GM19324 (cell line): Measurements from ENCODE around the gene NCKAP5.
A peak's percentile ranks its signal among the peaks of the same experiment; 100 is the strongest.

Experiments used
- ATAC-seq: cut with Tn5 transposase; IDR thresholded peaks from one replicate; pipeline ENCODE4 v1.9.1; 2021; ENCODE audit warnings: mild to moderate bottlenecking, moderate library complexity; ENCODE audit not compliant: unreplicated experiment, low FRiP score

The NCKAP5 gene

GRCh38 chr2:132757676-132758075 lies 810.6 kb downstream of the NCKAP5 start:
- no peak for ATAC-seq

GRCh38 chr2:132757002-132757589 lies 811.2 kb downstream of the NCKAP5 start:
- ATAC-seq = no peak

- ATAC-seq = no peak
Measured at GRCh38 chr2:132754867-132755472, 813.3 kb downstream of the NCKAP5 start.

- no peak for ATAC-seq
Measured at GRCh38 chr2:132754392-132754791, 813.9 kb downstream of the NCKAP5 start.

GRCh38 chr2:132752421-132753206 lies 815.6 kb downstream of the NCKAP5 start:
- ATAC-seq = no peak

GRCh38 chr2:132751836-132752235 lies 816.4 kb downstream of the NCKAP5 start:
- no peak for ATAC-seq

- no peak for ATAC-seq
Measured at GRCh38 chr2:132750606-132751005, 817.7 kb downstream of the NCKAP5 start.

GRCh38 chr2:132747046-132747445 lies 821.2 kb downstream of the NCKAP5 start:
- ATAC-seq = peak; percentile 66

- no peak for ATAC-seq
Measured at GRCh38 chr2:132741754-132742153, 826.5 kb downstream of the NCKAP5 start.

GRCh38 chr2:132740081-132740720 lies 828.1 kb downstream of the NCKAP5 start:
- ATAC-seq = no peak

GRCh38 chr2:132738223-132738622 lies 830.0 kb downstream of the NCKAP5 start:
- no peak for ATAC-seq

GRCh38 chr2:132736059-132736458 lies 832.2 kb downstream of the NCKAP5 start:
- no peak for ATAC-seq

- ATAC-seq = no peak
Measured at GRCh38 chr2:132734961-132735360, 833.3 kb downstream of the NCKAP5 start.

- no peak for ATAC-seq
Measured at GRCh38 chr2:132733094-132733493, 835.2 kb downstream of the NCKAP5 start.

- no peak for ATAC-seq
Measured at GRCh38 chr2:132732694-132733093, 835.6 kb downstream of the NCKAP5 start.

GRCh38 chr2:132731441-132731840 lies 836.8 kb downstream of the NCKAP5 start:
- ATAC-seq = no peak

GRCh38 chr2:132730611-132731010 lies 837.7 kb downstream of the NCKAP5 start:
- ATAC-seq = no peak

- ATAC-seq = no peak
Measured at GRCh38 chr2:132729522-132729921, 838.7 kb downstream of the NCKAP5 start.

- ATAC-seq = no peak
Measured at GRCh38 chr2:132726155-132726554, 842.1 kb downstream of the NCKAP5 start.

- no peak for ATAC-seq
Measured at GRCh38 chr2:132725748-132726147, 842.5 kb downstream of the NCKAP5 start.

GRCh38 chr2:132725148-132725547 lies 843.1 kb downstream of the NCKAP5 start:
- no peak for ATAC-seq
